ENCODE results near the gene HIPK4.
"Not testable (repeated sequence)": the region's sequence is repeated elsewhere in the genome, so short reads cannot be mapped to it uniquely, and the experiment has no call there.

HIPK4 gene, protein sequence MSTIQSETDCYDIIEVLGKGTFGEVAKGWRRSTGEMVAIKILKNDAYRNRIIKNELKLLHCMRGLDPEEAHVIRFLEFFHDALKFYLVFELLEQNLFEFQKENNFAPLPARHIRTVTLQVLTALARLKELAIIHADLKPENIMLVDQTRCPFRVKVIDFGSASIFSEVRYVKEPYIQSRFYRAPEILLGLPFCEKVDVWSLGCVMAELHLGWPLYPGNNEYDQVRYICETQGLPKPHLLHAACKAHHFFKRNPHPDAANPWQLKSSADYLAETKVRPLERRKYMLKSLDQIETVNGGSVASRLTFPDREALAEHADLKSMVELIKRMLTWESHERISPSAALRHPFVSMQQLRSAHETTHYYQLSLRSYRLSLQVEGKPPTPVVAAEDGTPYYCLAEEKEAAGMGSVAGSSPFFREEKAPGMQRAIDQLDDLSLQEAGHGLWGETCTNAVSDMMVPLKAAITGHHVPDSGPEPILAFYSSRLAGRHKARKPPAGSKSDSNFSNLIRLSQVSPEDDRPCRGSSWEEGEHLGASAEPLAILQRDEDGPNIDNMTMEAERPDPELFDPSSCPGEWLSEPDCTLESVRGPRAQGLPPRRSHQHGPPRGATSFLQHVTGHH

DNA sequence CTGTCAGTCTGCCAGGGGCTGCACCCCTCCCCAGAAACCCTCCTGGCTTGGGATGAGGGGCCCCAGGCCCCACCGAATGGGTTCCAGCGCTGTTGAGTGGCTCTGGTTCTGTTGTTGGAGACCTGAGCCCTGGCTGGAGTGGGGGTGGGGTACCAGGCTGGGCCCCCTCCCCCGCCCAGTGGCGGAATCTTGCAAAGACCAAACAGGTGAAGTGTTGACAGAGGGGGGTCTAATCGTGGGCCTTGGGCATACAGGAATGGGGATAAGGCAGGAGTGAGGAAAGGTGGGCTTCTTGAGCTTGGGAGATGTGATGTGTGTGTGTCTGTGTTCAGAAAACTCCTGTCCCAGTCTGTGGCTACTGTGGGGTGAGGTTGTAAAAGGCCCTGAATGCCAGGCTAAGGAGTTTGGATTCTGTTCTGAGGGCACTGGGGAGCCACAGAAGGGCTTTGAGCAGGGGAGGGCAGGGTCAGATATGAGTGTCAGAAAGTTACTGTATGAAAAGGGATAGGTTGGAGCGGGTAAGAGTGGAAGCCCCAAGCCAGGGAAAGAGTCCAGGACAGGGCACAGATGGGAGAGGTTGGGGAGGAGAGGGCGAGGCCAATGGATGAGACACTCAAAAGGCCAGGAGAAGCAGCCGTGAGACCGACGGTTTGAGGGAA is at the start of gene HIPK4:
Gene HIPK4, minus strand, starts transcription at position 98 of the 659 bp plus-strand sequence. CDS start 279 bp downstream, outside the sequence.
- no peak for DNase-seq

DNA sequence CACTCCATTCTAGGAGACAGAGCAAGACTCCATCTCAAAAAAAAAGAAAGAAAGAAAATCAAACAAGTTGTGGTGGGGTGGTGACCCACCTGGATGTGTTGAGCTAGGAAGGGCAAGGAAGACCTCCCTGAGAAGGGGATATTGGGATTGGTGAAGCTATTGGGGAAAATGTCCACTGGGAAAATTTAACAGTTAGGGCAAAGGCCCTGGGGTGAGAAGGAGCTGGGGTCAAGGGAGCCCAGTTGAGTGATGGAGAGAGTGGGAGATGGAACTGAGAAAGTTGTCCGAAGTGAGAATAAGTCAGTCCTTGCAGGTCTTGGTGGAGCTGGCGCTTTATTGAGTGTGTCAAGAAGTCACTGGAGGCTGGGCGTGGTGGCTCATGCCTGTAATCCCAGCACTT is 48.3 kb upstream of the HIPK4 start:
- no peak for DNase-seq

DNA sequence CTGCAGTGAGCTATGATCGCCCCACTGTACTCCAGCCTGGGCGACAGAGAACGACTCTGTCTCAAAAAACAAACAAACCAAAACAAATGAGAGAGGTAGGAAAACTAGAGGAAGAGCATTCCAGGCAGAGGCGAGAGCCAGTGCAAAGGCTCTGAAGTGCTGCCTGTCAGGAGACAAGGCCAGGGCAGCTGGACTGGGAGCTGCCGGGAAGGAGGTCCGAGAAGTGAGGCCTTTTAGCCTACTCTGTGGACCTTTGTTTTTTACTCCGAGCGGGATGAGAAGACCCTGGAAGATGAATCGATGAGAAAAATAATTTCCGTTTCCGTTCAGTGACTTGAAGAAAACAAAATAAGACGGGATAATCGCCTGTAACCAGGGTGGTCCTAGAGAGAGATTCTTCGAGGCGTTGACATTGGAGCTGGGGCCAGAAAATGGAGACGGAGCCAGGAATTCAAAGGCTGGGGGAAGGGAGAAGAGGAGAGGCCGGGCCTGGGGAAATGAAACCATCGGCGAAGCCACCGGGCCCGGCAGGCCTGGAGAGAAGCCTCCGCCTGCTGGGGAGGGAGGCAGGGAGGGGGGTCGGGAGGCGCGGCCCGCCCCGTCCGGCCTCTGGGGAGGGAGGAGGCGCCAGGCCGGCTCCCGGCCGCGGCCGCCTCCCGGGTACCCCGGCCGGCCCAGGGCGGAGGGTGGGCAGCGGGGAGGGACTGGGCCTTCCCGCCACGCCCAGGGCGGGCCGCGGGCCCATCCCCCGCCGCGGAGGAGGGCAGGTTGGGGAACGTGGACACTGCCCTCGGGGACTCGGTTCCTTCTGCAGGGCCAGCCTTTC is 43.6 kb upstream of the HIPK4 start:
- DNase-seq, result peak; percentile 57

DNA sequence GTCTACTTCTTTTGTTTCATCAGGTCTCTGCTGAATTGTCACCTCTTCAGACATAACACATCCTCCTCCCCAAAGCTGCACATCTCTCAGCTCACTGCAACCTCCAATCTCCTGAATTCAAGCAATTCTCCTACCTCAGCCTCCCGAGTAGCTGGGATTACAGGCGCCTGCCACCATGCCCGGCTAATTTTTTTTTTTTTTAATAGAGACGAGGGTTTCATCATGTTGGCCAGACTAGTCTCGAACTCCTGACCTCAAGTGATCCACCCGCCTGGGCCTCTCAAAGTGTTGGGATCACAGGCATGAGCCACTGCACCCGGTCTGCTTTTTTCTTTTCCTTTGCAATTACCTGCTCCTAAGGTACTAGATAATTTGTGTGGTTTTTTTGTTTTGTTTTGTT is 42.8 kb upstream of the HIPK4 start:
- DNase-seq, result not testable (repeated sequence)

DNA sequence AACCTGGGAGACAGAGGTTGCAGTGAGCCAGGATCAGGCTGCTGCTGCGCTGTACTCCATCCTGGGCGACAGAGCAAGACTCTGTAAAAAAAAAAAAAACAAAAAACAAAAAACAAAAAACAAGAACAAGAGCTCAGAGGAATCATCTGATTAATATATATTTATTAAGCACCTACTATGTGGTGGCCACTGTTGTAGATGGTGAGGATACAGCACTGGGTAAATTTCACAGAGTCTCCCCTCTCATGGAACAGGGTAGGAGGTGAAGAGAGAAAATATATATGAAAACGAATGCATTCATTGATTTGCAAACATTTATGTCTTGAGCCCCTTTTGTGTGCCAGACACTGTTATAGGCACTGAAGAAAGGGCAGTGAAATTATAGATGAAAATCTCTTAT is 41.7 kb upstream of the HIPK4 start:
- DNase-seq, result no peak

DNA sequence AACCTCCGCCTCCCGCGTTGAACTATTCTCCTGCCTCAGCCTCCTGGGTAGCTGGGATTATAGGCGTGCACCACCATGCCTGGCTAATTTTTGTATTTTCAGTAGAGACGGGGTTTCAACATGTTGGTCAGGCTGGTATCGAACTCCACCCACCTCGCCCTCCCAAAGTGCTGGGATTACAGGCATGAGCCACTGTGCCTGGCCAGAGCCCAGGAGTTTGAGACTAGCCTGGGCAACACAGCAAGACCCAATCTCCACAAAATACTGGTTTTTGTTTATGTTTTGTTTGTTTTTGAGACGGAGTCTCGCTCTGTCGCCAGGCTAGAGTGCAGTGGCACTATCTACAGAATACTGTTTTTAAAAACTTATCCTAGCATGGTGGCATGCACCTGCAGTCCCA is 40.3 kb upstream of the HIPK4 start:
- not testable (repeated sequence) for DNase-seq

DNA sequence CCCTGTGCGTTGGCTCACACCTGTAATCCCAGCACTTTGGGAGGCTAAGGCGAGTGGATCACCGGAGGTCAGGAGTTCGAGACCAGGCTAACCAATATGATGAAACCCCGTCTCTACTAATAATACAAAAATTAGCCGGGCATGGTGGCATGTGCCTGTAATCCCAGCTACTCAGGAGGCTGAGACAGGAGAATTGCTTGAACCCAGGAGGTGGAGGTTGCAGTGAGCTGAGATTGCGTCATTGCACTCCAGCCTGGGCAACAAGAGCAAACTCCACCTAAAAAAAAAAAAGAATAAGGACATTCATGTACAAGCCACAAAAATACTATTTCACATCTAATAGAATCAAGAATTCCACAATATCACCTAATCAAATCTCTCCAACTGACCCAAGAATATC is 38.2 kb upstream of the HIPK4 start:
- DNase-seq, result not testable (repeated sequence)

DNA sequence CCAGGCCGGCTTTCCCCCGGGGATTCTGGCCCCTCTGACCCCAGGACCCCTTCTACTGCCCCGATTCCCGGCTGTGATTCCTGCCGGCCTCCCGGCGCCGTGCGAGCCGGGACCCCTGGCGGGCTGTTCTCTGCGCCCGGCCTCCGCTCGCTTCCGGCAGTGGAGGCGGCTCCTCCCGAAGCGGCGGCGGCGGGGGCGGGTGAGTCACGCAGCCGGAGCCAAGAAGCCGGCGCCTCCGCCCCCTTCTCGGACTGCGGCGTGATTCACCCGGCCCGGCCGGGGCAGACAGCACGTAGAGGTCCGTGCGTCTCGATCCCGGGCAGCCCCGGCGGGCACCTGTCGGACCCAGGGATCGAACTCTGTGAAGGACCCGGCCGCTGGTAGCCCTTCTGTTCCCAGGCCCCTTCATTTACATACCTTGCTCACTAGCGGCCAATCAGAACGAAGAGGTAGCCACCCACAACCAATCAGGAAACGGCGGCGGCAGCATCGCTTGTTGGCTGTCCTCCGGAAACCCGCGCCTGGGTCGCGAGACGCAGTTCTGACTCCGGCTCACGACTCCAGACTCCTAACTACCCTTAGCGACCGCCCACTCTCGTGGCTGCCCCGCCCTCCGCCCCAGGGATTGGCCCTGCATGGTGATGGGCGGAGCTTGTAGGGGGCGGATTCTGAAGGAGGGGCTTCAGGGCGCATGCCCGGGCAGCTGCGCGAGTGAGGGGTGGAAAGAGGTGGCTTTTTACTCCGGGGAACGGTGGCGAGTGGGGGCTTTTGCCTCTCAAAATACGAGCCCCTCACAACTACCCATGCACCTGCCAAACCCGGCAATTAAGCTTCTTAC is 35.7 kb upstream of the HIPK4 start, which contains the start of gene SERTAD1:
Gene SERTAD1, minus strand, starts transcription at position 543 of the 838 bp plus-strand sequence. CDS start 2,446 bp downstream, outside the sequence.
- peak; percentile 100 for DNase-seq

DNA sequence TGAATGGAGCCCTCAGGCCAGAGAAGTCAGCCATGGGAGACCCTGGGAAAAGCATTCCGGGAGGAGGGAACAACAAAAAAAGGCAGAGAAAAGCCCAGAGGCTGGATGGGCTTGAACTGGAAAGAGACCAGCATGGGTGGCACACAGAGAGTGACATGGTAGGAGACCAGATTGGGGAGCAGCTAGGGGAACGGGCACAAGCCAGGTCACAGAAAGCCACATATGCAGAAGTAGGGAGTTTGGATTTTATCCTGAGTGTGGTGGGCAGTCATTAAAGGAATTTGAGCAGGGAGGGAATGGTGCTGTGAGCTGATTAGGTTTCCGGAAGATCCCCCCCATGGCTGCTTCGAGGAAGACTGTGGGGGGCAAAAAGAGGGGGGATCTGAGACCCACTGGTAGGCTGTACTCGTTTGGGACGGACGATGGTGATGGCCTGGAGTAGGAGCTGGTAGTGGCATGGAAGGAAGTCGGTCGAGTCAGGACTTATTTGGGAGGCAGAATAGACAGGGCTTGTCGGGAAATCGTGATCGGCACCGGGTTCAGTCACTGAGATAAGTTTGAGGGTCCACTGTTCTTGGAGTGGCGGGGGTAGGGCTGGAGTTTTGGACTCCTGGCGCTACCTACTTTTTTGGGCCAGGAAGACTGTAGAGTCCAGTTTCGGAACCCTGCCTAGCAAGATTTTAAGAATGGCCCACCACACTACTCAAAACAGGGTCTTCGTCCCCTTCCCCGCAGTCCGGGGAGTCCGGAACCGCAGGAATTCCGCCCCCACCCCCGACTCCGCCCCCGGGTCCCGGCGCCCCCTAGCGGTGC is 34.9 kb upstream of the HIPK4 start:
- no peak for DNase-seq

DNA sequence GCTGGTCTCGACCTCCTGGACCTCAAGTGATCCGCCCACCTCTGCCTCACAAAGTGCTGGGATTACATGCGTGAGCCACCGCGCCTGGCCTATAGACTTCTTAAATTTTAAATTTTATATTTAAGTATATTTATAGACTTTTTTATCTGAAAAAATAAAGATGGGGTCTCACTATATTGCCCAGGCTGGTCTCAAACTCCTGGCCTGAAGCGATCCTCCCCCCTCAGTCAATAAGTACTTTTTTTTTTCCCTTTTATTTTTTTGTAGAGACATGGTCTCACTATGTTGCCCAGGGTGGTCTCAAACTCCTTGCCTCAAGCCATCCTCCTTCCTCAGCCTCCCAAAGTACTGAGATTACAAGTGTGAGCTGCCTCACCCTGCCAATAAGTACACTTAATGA is 34.0 kb upstream of the HIPK4 start:
- no peak for DNase-seq

DNA sequence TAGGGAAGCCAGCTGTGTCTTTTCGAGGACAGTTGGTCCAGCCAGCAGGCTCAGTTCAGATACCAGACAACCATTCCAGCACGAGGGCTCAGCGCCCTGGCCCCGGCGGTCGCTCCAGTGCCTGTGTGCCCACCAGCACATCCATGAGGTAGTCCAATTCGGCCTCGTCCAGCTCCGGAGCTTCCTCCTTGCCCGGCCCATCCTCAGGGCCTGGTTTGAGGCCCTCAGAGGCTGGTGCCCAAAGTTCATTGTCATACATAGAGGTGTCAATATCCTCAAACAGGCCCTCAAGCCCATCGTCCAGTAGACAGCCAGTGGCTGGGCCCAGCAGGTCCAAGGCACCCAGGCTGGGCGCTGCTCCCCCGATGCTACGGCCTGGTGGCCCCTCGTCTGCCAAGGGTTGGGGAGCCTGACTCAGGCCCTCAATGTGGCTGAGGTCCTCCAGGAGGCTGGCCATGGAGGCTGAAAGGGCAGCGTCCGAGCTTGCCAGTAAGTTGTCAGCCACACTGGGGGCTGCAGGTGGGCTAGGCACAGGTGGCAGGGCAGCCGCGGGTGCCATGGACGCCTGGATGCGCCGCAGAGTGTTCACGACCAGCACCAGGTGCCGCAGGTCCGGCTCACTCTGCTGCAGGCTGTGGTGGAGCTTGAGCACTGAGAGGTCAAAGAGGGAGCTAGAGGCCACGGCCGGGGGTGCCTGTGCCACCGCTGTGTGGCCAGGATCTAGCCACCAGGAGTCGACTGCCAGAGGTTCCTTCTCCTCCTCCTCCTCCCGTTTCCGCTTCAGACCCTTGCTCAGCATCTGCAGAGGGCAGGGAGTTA is 33.0 kb upstream of the HIPK4 start:
- DNase-seq, result no peak

DNA sequence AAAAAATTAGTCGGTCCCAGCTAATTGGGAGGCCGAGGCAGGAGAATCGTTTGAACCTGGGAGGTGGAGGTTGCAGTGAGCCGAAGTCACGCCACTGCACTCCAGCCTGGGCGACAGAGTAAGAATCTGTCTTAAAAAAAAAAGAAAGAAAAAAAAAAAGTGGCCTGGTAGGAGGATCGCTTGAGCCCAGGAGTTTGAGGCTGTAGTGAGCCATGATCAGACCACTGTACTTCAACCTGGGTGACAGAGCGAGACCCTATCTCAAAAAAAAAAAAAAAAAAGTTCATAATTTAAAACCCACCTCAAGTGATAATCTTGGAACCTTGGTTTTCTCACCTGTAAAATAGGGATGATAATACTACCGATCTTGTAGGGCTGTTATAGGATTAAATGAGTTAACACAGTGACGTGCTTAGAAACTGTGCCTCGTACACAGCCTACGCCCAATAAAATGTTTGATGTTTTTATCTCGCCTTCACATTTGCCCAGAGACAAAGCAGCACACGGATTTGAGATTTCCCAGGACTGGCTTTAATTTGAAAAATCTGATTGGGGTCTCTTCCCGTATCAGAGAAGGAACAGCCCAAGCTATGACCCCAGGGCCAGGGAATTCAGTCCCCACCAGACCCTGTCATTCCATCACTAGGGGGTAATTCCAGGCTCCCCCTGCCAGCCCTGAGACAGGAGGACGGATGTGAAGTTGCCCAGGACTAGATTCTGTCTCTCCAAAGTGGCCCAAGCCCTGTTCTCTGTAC is 32.2 kb upstream of the HIPK4 start:
- no peak for DNase-seq

DNA sequence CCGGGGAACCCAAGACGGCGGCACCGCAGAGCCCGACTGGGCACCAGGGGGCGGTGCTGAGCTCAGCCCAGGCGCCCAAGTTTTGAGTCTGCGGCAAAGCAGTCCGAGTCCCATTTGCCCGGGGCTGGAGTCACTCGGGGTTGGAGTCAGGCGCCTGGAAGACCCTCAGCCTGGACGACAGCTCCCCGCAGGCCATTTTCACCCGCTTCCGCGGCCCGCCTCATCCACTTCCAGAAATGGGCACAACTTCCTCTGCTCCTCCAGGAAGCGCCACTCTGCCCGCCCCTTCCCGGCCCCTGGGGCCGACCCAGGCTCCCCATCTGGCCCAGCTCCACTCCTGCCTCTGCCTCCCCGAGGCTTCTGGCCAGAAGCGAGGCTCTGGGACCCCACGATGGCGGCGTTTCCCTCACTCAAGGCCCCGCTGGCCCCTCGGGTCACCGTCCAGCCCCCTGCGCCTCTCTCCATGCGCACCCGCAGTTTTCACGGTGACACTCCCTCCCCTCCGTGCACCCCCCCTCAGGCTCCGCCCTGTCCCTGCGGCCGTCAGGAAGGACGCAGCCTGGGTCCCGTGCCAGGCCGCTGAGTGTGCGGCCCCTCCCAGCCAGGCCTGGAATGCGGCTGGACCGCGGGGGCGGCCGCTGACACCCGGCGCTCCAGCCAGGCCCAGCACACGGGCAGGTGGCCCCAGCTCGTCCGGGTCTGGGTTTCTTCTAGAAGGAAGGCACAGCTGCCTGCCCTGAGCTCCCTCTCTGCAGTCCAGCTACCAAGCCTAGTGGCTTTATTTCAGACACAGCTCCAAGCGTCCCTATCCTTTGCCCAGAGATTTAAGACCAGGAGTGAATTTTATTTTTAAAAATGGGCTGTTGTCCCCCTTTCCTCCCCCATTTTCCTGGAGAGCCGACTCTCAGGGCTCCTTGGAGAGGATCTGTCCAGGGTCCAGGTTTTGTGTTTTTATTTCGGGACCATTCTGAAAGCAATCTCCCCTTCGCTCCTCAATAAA is 31.1 kb upstream of the HIPK4 start:
- peak; percentile 76 for DNase-seq

DNA sequence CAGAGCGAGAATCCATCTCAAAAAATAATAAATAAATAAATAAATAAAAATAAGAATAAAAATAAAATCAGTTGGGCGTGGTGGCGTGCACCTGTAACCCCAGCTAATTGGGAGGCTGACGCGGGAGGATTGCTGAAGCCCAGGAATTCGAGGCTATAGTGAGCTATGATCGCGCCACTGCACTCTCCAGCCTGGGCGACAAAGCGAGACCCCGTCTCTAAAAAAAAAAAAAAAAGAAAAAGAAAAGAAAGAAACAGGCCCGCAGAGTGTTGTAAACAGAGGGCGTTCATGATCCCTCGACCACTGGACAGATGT is 30.4 kb upstream of the HIPK4 start:
- DNase-seq, result no peak

DNA sequence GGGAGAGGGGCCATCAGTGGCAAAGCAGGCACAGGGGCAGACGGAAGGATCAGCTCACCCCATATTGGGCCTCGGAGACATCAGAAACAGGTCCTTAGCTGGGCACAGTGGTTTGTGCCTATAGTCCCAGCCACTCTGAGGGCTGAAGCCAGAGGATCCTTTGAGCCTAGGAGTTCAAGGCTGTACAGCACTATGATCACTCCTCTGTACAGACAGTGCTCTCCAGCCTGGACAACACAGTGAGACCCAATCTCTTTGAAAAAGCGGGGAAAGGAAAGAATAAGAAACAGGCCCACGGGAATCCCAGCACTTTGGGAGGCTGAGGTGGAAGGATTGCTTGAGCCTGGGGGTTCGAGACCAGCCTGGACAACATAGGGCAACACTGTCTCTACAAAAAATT is 29.8 kb upstream of the HIPK4 start:
- no peak for DNase-seq

DNA sequence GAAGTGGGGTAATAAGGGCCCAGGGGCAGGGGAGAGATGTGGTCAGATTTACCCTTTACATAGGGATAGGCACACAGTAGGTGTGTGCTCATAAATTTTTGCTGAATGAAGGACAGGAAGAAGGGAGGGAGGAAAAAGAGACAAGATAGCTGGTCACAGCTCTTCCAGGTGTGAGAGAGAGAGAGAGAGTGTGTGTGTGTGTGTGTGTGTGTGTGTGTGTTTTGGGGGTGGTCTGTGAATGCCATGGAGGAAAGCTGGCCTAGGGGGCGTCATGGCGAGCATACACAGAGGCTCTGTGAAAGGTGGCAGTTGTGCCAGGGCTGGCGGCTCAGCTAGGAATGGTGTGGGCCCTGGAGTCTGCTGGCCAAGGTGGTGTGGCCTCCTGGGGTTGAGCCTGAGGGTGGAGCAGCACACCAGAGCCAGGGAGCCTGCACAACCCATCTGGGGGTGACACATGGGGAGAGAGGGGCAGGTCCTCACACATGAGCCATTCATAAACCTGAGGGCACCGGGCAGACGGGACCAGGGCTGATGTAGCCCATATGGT is 29.2 kb upstream of the HIPK4 start:
- no peak for DNase-seq

DNA sequence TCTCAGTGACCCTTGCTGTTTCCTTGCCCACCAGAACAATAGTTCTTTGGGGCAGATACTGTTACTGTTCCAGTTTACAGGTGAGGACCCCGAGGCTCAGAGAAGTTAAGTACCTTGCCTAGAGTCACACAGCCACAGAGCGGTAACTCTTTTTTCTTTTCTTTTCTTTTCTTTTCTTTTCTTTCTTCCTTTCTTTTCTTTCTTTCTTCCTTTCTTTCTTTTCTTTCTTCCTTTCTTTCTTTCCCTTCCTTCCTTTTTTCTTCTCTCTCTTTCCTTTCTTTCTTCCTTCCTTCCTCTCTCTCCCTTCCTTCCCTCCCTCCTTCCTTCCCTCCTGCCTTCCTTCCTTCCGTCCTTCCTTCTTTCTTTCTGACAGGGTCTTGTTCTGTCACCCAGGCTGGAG is 28.1 kb upstream of the HIPK4 start:
- DNase-seq, result no peak

DNA sequence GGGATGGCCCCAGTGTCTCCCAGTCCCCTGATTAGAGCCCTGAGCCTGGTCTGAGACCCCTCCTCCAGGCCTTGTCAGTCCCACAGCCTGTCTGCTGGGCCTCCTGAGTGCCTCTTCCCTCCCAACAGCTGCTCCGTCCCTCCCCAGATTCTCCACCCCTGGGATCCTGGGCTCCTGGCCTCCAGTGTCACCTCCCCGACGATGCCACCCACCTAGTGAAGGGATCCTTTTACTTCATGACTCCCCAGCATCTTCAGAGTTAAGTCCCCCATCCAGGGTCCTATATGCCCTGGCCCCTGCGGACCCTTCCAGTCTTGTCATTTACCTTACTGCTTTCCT is 27.6 kb upstream of the HIPK4 start:
- no peak for DNase-seq

All from CD4-positive, alpha-beta T cell treated with Interleukin-12 subunit alpha and Interleukin-12 subunit beta, for 1 hour (primary cell).